ENCODE measurements around the gene ANKRD24. TPM values are rescaled to one million over a fixed set of nuclear protein-coding genes. Genes with fewer than 3 reads are reported as not detected.
"Not testable (repeated sequence)": the region's sequence is repeated elsewhere in the genome, so short reads cannot be mapped to it uniquely, and the experiment has no call there.

Gene ANKRD24
- total RNA-seq, 1 experiment from 2014 or later = 10.9 TPM

DNA sequence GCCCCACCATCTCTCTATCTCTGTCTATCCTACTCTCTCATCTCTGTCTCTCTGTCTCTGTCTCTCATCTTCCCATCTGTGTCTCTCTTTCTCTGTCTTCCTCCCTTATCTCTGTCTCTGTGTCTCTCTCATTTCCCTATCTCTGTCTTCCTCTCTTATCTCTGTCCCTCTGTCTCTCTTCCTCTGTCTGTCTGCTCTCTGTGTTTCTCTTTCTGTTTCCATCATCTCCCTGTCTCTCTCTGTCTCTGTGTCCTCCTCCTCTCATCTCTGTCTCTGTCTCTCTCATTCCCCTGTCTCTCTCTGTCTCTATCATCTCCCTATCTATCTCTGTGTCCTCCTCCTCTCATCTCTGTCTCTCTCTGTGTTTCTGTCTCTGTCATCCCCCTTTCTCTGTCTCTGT lies 45.3 kb downstream of the ANKRD24 start:
- no peak overlapping the region for H3K4me3 ChIP-seq (ENCODE audit: low read depth, low read length, poor library complexity, severe bottlenecking)
- H3K36me3 ChIP-seq (ENCODE audit: insufficient read depth, low read length, poor library complexity, severe bottlenecking) = no peaks in the 10 kb centered on the region
- TF ChIP-seq, protein P1, sequence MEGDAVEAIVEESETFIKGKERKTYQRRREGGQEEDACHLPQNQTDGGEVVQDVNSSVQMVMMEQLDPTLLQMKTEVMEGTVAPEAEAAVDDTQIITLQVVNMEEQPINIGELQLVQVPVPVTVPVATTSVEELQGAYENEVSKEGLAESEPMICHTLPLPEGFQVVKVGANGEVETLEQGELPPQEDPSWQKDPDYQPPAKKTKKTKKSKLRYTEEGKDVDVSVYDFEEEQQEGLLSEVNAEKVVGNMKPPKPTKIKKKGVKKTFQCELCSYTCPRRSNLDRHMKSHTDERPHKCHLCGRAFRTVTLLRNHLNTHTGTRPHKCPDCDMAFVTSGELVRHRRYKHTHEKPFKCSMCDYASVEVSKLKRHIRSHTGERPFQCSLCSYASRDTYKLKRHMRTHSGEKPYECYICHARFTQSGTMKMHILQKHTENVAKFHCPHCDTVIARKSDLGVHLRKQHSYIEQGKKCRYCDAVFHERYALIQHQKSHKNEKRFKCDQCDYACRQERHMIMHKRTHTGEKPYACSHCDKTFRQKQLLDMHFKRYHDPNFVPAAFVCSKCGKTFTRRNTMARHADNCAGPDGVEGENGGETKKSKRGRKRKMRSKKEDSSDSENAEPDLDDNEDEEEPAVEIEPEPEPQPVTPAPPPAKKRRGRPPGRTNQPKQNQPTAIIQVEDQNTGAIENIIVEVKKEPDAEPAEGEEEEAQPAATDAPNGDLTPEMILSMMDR (conservative IDR thresholded peaks at IDR 0.05; ENCODE audit: low read depth, low read length) = no peak
- no peak for TF ChIP-seq EZH2 (IDR thresholded peaks at IDR 0.05; ENCODE audit: borderline replicate concordance, low read depth, low read length, poor library complexity, severe bottlenecking)
- no peak overlapping the region for H3K27ac ChIP-seq (ENCODE audit: low read depth, low read length, poor library complexity, severe bottlenecking)
- ChIA-PET POLR2A (ENCODE audit: low non-redundant PET) (no interaction called here), CTCF (no interaction called here)
- intact Hi-C loops (cut with micrococcal nuclease; ENCODE audit: unreplicated experiment) = no loop called here
- H3K4me1 ChIP-seq (ENCODE audit: insufficient read depth, low read length, poor library complexity, severe bottlenecking) = peaks cover 7% of the 10 kb centered on the region
- H3K9me3 ChIP-seq (ENCODE audit: low read depth, low read length, poor library complexity, severe bottlenecking) = no peaks in the 10 kb centered on the region
- no peak for DNase-seq (ENCODE audit: low spot score)
- no TSS peak for BruUV-seq (replicated peaks)
- H3K27me3 ChIP-seq (replicated peaks; ENCODE audit: insufficient read depth, low read depth, low read length, poor library complexity) = no peaks in the 10 kb centered on the region

GRCh38 chr19:4228765-4229178 lies 46.3 kb downstream of the ANKRD24 start:
- no peak overlapping the region for H3K4me3 ChIP-seq (ENCODE audit: low read depth, low read length, poor library complexity, severe bottlenecking)
- intact Hi-C loops (cut with micrococcal nuclease; ENCODE audit: unreplicated experiment) = no loop called here
- CTCF ChIA-PET = no interaction called here

DNA sequence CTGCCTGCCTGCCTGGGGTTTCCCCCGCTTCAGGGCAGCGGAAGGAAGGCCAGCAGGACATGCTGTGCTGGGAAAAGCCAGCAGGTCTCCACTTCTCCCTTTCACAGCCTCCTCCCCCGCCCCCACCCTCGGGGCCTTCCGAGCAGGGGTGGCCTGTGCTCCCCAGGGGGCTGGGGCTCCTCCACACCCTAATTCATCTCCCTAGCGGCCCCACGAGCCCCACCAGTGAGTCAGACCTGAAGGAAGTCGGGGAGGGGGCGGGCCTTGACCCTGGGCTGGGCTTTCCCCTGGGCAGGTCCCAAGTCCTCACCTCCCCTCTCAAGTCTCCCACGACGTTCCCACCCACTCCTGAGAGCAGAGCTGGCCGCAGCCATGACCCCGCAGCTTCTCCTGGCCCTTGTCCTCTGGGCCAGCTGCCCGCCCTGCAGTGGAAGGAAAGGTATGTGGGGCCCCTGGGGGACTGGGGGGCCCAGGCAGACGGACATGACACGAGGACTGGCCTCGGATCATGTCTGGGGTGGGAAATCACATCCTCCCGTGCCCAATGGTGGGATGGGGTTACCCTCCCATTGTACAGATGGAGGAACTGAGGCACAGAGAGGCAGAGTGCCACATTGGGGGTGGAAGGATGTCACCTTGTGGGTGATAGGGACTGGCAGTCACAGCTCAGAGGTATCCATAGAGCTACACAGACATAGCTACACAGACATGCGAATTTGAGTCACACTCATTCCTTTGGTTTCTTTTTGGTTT lies 46.9 kb downstream of the ANKRD24 start, which contains the start of gene EBI3:
Gene EBI3 (plus strand): TSS at position 345 of the 753 bp plus-strand sequence. CDS start 28 bp downstream, at position 373.
- no TSS peak for BruUV-seq (replicated peaks)
- no peak for TF ChIP-seq EZH2 (IDR thresholded peaks at IDR 0.05; ENCODE audit: borderline replicate concordance, low read depth, low read length, poor library complexity, severe bottlenecking)
- TF ChIP-seq, protein P1 (conservative IDR thresholded peaks at IDR 0.05; ENCODE audit: low read depth, low read length) = no peak
- peak; percentile 64 for DNase-seq (ENCODE audit: low spot score)
- CTCF ChIA-PET = no interaction called here
- Histone ChIP-seq H3K27ac (ENCODE audit: low read depth, low read length, poor library complexity, severe bottlenecking) (no peak within 1 kb of the TSS), H3K4me1 (ENCODE audit: insufficient read depth, low read length, poor library complexity, severe bottlenecking) (peaks cover 7% of the 10 kb centered on the region), H3K4me3 (ENCODE audit: low read depth, low read length, poor library complexity, severe bottlenecking) (no peak within 1 kb of the TSS), H3K36me3 (ENCODE audit: insufficient read depth, low read length, poor library complexity, severe bottlenecking) (no peaks in the 10 kb centered on the region), H3K9me3 (ENCODE audit: low read depth, low read length, poor library complexity, severe bottlenecking) (no peaks in the 10 kb centered on the region), H3K27me3 (replicated peaks; ENCODE audit: insufficient read depth, low read depth, low read length, poor library complexity) (no peaks in the 10 kb centered on the region)
- intact Hi-C loops (cut with micrococcal nuclease; ENCODE audit: unreplicated experiment) = no loop called here
- POLR2A ChIA-PET (ENCODE audit: low non-redundant PET) = no interaction called here

More at GRCh38 chr19:4228765-4229178, 46.3 kb downstream of the ANKRD24 start:
- BruUV-seq (replicated peaks) = no TSS peak
- peaks cover 7% of the 10 kb centered on the region for H3K4me1 ChIP-seq (ENCODE audit: insufficient read depth, low read length, poor library complexity, severe bottlenecking)
- no peaks in the 10 kb centered on the region for H3K36me3 ChIP-seq (ENCODE audit: insufficient read depth, low read length, poor library complexity, severe bottlenecking)
- DNase-seq (ENCODE audit: low spot score) = no peak
- H3K27ac ChIP-seq (ENCODE audit: low read depth, low read length, poor library complexity, severe bottlenecking) = no peak overlapping the region
- no peaks in the 10 kb centered on the region for H3K27me3 ChIP-seq (replicated peaks; ENCODE audit: insufficient read depth, low read depth, low read length, poor library complexity)
- POLR2A ChIA-PET (ENCODE audit: low non-redundant PET) = no interaction called here
- no peaks in the 10 kb centered on the region for H3K9me3 ChIP-seq (ENCODE audit: low read depth, low read length, poor library complexity, severe bottlenecking)
- no peak for TF ChIP-seq EZH2 (IDR thresholded peaks at IDR 0.05; ENCODE audit: borderline replicate concordance, low read depth, low read length, poor library complexity, severe bottlenecking)
- TF ChIP-seq, protein P1 (conservative IDR thresholded peaks at IDR 0.05; ENCODE audit: low read depth, low read length) = no peak

GRCh38 chr19:4230237-4230636 lies 47.7 kb downstream of the ANKRD24 start:
- DNase-seq (ENCODE audit: low spot score); H3K4me1 ChIP-seq (ENCODE audit: insufficient read depth, low read length, poor library complexity, severe bottlenecking); H3K9me3 ChIP-seq (ENCODE audit: low read depth, low read length, poor library complexity, severe bottlenecking); CTCF ChIA-PET; H3K36me3 ChIP-seq (ENCODE audit: insufficient read depth, low read length, poor library complexity, severe bottlenecking); H3K27ac ChIP-seq (ENCODE audit: low read depth, low read length, poor library complexity, severe bottlenecking); BruUV-seq (replicated peaks); H3K4me3 ChIP-seq (ENCODE audit: low read depth, low read length, poor library complexity, severe bottlenecking); POLR2A ChIA-PET (ENCODE audit: low non-redundant PET); H3K27me3 ChIP-seq (replicated peaks; ENCODE audit: insufficient read depth, low read depth, low read length, poor library complexity); intact Hi-C loops (cut with micrococcal nuclease; ENCODE audit: unreplicated experiment): not testable (repeated sequence)

- H3K27ac ChIP-seq (ENCODE audit: low read depth, low read length, poor library complexity, severe bottlenecking); H3K4me3 ChIP-seq (ENCODE audit: low read depth, low read length, poor library complexity, severe bottlenecking); H3K36me3 ChIP-seq (ENCODE audit: insufficient read depth, low read length, poor library complexity, severe bottlenecking); H3K27me3 ChIP-seq (replicated peaks; ENCODE audit: insufficient read depth, low read depth, low read length, poor library complexity); BruUV-seq (replicated peaks); DNase-seq (ENCODE audit: low spot score); H3K4me1 ChIP-seq (ENCODE audit: insufficient read depth, low read length, poor library complexity, severe bottlenecking); POLR2A ChIA-PET (ENCODE audit: low non-redundant PET); H3K9me3 ChIP-seq (ENCODE audit: low read depth, low read length, poor library complexity, severe bottlenecking); intact Hi-C loops (cut with micrococcal nuclease; ENCODE audit: unreplicated experiment): not testable (repeated sequence)
- CTCF ChIA-PET = interaction anchor here (0.7 kb wide), 1 partner anchor 111 kb away, joined by 6 read pairs; no protein-coding TSS in a partner anchor
Measured at GRCh38 chr19:4231521-4231920, 49.0 kb downstream of the ANKRD24 start.

Data from A673 (cell line).